ENCODE data around the gene MGLL.

MGLL gene

GRCh38 chr3:127671523-127672428 lies 150.5 kb downstream of the MGLL start:
- peak overlapping the region; percentile 22 for H3K4ac ChIP-seq (ENCODE audit: low read depth, low read length)
- H3K4me3 ChIP-seq (ENCODE audit: low read depth, low read length), result peak overlapping the region; percentile 65
- H2AK5ac ChIP-seq (ENCODE audit: low read length), result peak overlapping the region; percentile 20
- peaks cover 9% of the 10 kb centered on the region for H3K79me1 ChIP-seq (ENCODE audit: low read length)
- H3K27me3 ChIP-seq (ENCODE audit: insufficient read depth, low read length), result no peaks in the 10 kb centered on the region
- WGBS (ENCODE audit: extremely low coverage, insufficient coverage, insufficient read length), result no CpG with 5 or more reads among the region's 44 CpGs
- no peak overlapping the region for H2AFZ ChIP-seq (ENCODE audit: insufficient read depth, low read length, poor library complexity)
- H3K36me3 ChIP-seq (ENCODE audit: control insufficient read depth in 1 of 2, insufficient read depth in 2 of 2, low read length in 2 of 2), result no peaks in the 10 kb centered on the region
- H3K4me2 ChIP-seq (ENCODE audit: low read length), result peak overlapping the region; percentile 79
- peak overlapping the region; percentile 33 for H4K12ac ChIP-seq (ENCODE audit: low read depth, low read length)
- H2BK120ac ChIP-seq (ENCODE audit: insufficient read depth, low read length, poor library complexity), result peak overlapping the region; percentile 36
- H3K14ac ChIP-seq (ENCODE audit: low read length), result peak overlapping the region; percentile 41
- H4K91ac ChIP-seq (ENCODE audit: low read depth, low read length), result peak overlapping the region; percentile 60
- no peaks in the 10 kb centered on the region for H3K79me2 ChIP-seq (ENCODE audit: control insufficient read depth, insufficient read depth, low read length, poor library complexity)
- peak overlapping the region; percentile 94 for H4K8ac ChIP-seq (ENCODE audit: low read depth, low read length)
- H3K9me3 ChIP-seq (ENCODE audit: insufficient read depth, low read depth, low read length), result no peaks in the 10 kb centered on the region
- peak overlapping the region; percentile 22 for H2BK5ac ChIP-seq (ENCODE audit: low read depth, low read length, poor library complexity)
- peaks cover 5 to 10% of the 10 kb centered on the region in 2 experiments for H3K4me1 ChIP-seq (ENCODE audit: control insufficient read depth in 1 of 2, insufficient read depth in 2 of 2, low read length in 2 of 2)
- no peak overlapping the region for H3K23ac ChIP-seq (ENCODE audit: low read length)
- peak overlapping the region; percentile 35 for H3K18ac ChIP-seq (ENCODE audit: low read length)
- no peak overlapping the region for H3K9ac ChIP-seq (ENCODE audit: low read length)
- no peak for DNase-seq
- peak overlapping the region; percentile 3 for H2BK12ac ChIP-seq (ENCODE audit: low read length)
- no peak overlapping the region for H3K27ac ChIP-seq (ENCODE audit: low read depth, low read length)

- DNase-seq, result no peak
- no peak overlapping the region for H3K9ac ChIP-seq (ENCODE audit: low read length)
- WGBS (ENCODE audit: extremely low coverage, insufficient coverage, insufficient read length), result no CpG with 5 or more reads among the region's 20 CpGs
Observed at GRCh38 chr3:127670761-127671522, 151.4 kb downstream of the MGLL start.

GRCh38 chr3:127670229-127670559 lies 152.1 kb downstream of the MGLL start:
- Histone ChIP-seq H2AK5ac (ENCODE audit: low read length) (no peak overlapping the region), H4K91ac (ENCODE audit: low read depth, low read length) (no peak overlapping the region), H3K79me1 (ENCODE audit: low read length) (peaks cover 9% of the 10 kb centered on the region), H3K4me1 (ENCODE audit: control insufficient read depth in 1 of 2, insufficient read depth in 2 of 2, low read length in 2 of 2) (peaks cover 3 to 10% of the 10 kb centered on the region in 2 experiments), H3K9me3 (ENCODE audit: insufficient read depth, low read depth, low read length) (no peaks in the 10 kb centered on the region), H3K23ac (ENCODE audit: low read length) (no peak overlapping the region), H4K12ac (ENCODE audit: low read depth, low read length) (no peak overlapping the region), H3K4me3 (ENCODE audit: low read depth, low read length) (no peak overlapping the region), H2BK12ac (ENCODE audit: low read length) (no peak overlapping the region), H2AFZ (ENCODE audit: insufficient read depth, low read length, poor library complexity) (no peak overlapping the region), H3K14ac (ENCODE audit: low read length) (no peak overlapping the region), H3K79me2 (ENCODE audit: control insufficient read depth, insufficient read depth, low read length, poor library complexity) (no peaks in the 10 kb centered on the region), H2BK120ac (ENCODE audit: insufficient read depth, low read length, poor library complexity) (no peak overlapping the region), H2BK5ac (ENCODE audit: low read depth, low read length, poor library complexity) (no peak overlapping the region), H3K4me2 (ENCODE audit: low read length) (no peak overlapping the region), H3K9ac (ENCODE audit: low read length) (no peak overlapping the region), H3K27me3 (ENCODE audit: insufficient read depth, low read length) (no peaks in the 10 kb centered on the region), H3K18ac (ENCODE audit: low read length) (no peak overlapping the region), H4K8ac (ENCODE audit: low read depth, low read length) (no peak overlapping the region), H3K36me3 (ENCODE audit: control insufficient read depth in 1 of 2, insufficient read depth in 2 of 2, low read length in 2 of 2) (no peaks in the 10 kb centered on the region), H3K4ac (ENCODE audit: low read depth, low read length) (no peak overlapping the region), H3K27ac (ENCODE audit: low read depth, low read length) (no peak overlapping the region)
- DNase-seq, result no peak
- WGBS (ENCODE audit: extremely low coverage, insufficient coverage, insufficient read length), result no CpG with 5 or more reads among the region's 7 CpGs

More at GRCh38 chr3:127670761-127671522, 151.4 kb downstream of the MGLL start:
- peaks cover 9% of the 10 kb centered on the region for H3K79me1 ChIP-seq (ENCODE audit: low read length)
- no peak overlapping the region for H2BK12ac ChIP-seq (ENCODE audit: low read length)
- H3K79me2 ChIP-seq (ENCODE audit: control insufficient read depth, insufficient read depth, low read length, poor library complexity), result no peaks in the 10 kb centered on the region
- H4K91ac ChIP-seq (ENCODE audit: low read depth, low read length), result no peak overlapping the region
- H3K18ac ChIP-seq (ENCODE audit: low read length), result no peak overlapping the region
- H3K4me2 ChIP-seq (ENCODE audit: low read length), result no peak overlapping the region
- no peak overlapping the region for H3K23ac ChIP-seq (ENCODE audit: low read length)
- no peak overlapping the region for H2AFZ ChIP-seq (ENCODE audit: insufficient read depth, low read length, poor library complexity)
- no peak overlapping the region for H3K4ac ChIP-seq (ENCODE audit: low read depth, low read length)
- H3K9me3 ChIP-seq (ENCODE audit: insufficient read depth, low read depth, low read length), result no peaks in the 10 kb centered on the region
- H2BK120ac ChIP-seq (ENCODE audit: insufficient read depth, low read length, poor library complexity), result no peak overlapping the region
- no peak overlapping the region for H3K27ac ChIP-seq (ENCODE audit: low read depth, low read length)
- no peak overlapping the region for H4K8ac ChIP-seq (ENCODE audit: low read depth, low read length)
- no peaks in the 10 kb centered on the region for H3K27me3 ChIP-seq (ENCODE audit: insufficient read depth, low read length)
- peaks cover 3 to 10% of the 10 kb centered on the region in 2 experiments for H3K4me1 ChIP-seq (ENCODE audit: control insufficient read depth in 1 of 2, insufficient read depth in 2 of 2, low read length in 2 of 2)
- H2AK5ac ChIP-seq (ENCODE audit: low read length), result no peak overlapping the region
- no peak overlapping the region for H3K14ac ChIP-seq (ENCODE audit: low read length)
- no peaks in the 10 kb centered on the region for H3K36me3 ChIP-seq (ENCODE audit: control insufficient read depth in 1 of 2, insufficient read depth in 2 of 2, low read length in 2 of 2)
- H3K4me3 ChIP-seq (ENCODE audit: low read depth, low read length), result no peak overlapping the region
- no peak overlapping the region for H4K12ac ChIP-seq (ENCODE audit: low read depth, low read length)
- no peak overlapping the region for H2BK5ac ChIP-seq (ENCODE audit: low read depth, low read length, poor library complexity)

GRCh38 chr3:127669541-127670228 lies 152.6 kb downstream of the MGLL start:
- Histone ChIP-seq H4K8ac (ENCODE audit: low read depth, low read length) (no peak overlapping the region), H3K18ac (ENCODE audit: low read length) (no peak overlapping the region), H2BK5ac (ENCODE audit: low read depth, low read length, poor library complexity) (no peak overlapping the region), H3K27ac (ENCODE audit: low read depth, low read length) (no peak overlapping the region), H3K4me2 (ENCODE audit: low read length) (no peak overlapping the region), H2AK5ac (ENCODE audit: low read length) (no peak overlapping the region), H2BK120ac (ENCODE audit: insufficient read depth, low read length, poor library complexity) (no peak overlapping the region), H4K91ac (ENCODE audit: low read depth, low read length) (no peak overlapping the region), H3K23ac (ENCODE audit: low read length) (no peak overlapping the region), H3K4me1 (ENCODE audit: control insufficient read depth in 1 of 2, insufficient read depth in 2 of 2, low read length in 2 of 2) (peaks cover 3 to 10% of the 10 kb centered on the region in 2 experiments), H4K12ac (ENCODE audit: low read depth, low read length) (no peak overlapping the region), H2AFZ (ENCODE audit: insufficient read depth, low read length, poor library complexity) (no peak overlapping the region), H3K27me3 (ENCODE audit: insufficient read depth, low read length) (no peaks in the 10 kb centered on the region), H3K9ac (ENCODE audit: low read length) (no peak overlapping the region), H3K4ac (ENCODE audit: low read depth, low read length) (no peak overlapping the region), H3K14ac (ENCODE audit: low read length) (no peak overlapping the region), H3K79me2 (ENCODE audit: control insufficient read depth, insufficient read depth, low read length, poor library complexity) (no peaks in the 10 kb centered on the region), H3K4me3 (ENCODE audit: low read depth, low read length) (peak overlapping the region; percentile 18), H3K79me1 (ENCODE audit: low read length) (peaks cover 9% of the 10 kb centered on the region), H2BK12ac (ENCODE audit: low read length) (no peak overlapping the region), H3K9me3 (ENCODE audit: insufficient read depth, low read depth, low read length) (no peaks in the 10 kb centered on the region), H3K36me3 (ENCODE audit: control insufficient read depth in 1 of 2, insufficient read depth in 2 of 2, low read length in 2 of 2) (no peaks in the 10 kb centered on the region)
- no CpG with 5 or more reads among the region's 14 CpGs for WGBS (ENCODE audit: extremely low coverage, insufficient coverage, insufficient read length)
- no peak for DNase-seq

All from trophoblast cell (in vitro differentiated cells and primary cell).